Right atrium auricular region (tissue), 2 donors: ENCODE data around the gene KIAA1328. TPM values are rescaled to one million over a fixed set of nuclear protein-coding genes. Genes with fewer than 3 reads are reported as not detected.

Experiments used
- DNase-seq: peaks from one replicate; pipeline ENCODE4 v3.0.0-alpha.2; 2019; ENCODE audit warnings: low spot score
- H3K27ac ChIP-seq, 2 donors: fragments of 200-600 bp; sonication (generic); 1 replicate in 1 of 2; 2 replicates in 1 of 2; pipeline ENCODE4 v1.5.1; 2016 to 2019
- H3K27me3 ChIP-seq, 2 donors: fragments of 200-600 bp; sonication (generic); one replicate each; pipeline versions ENCODE4 v1.5.1 to v1.6.0; 2017 to 2019
- H3K36me3 ChIP-seq: fragments of 200-600 bp; sonication (generic); one replicate; pipeline ENCODE4 v1.5.1; 2016
- H3K4me1 ChIP-seq, 2 donors: fragments of 200-600 bp; sonication (generic); one replicate each; pipeline versions ENCODE4 v1.5.1 to v1.6.0; 2017 to 2019
- H3K4me3 ChIP-seq, 2 donors: fragments of 200-600 bp; sonication (generic); 1 replicate in 1 of 2; 2 replicates in 1 of 2; pipeline ENCODE4 v1.5.1; 2017 to 2019; ENCODE audit warnings: mild to moderate bottlenecking in 1 of 2, moderate library complexity in 1 of 2
- H3K9me3 ChIP-seq, 2 donors: fragments of 200-600 bp; sonication (generic); one replicate each; pipeline ENCODE4 v1.5.1; 2019
- total RNA-seq, 2 donors: library from RNA; depleted of rRNA; stranded (reverse); fragments of >200 nt; gene quantifications; one replicate each; pipeline ENCODE4 v1.1.0, GENCODE V29; 2016
- TF ChIP-seq, protein P1 (sequence below), 2 donors: fragments of 200-600 bp; sonication (generic); IDR thresholded peaks; one replicate each; pipeline ENCODE4 v1.5.1; 2019; ENCODE audit warnings: antibody characterized with exemption in 2 of 2

KIAA1328 gene
- total RNA-seq, 2 donors from 2014 or later, result 7.2 to 7.8 TPM

DNA sequence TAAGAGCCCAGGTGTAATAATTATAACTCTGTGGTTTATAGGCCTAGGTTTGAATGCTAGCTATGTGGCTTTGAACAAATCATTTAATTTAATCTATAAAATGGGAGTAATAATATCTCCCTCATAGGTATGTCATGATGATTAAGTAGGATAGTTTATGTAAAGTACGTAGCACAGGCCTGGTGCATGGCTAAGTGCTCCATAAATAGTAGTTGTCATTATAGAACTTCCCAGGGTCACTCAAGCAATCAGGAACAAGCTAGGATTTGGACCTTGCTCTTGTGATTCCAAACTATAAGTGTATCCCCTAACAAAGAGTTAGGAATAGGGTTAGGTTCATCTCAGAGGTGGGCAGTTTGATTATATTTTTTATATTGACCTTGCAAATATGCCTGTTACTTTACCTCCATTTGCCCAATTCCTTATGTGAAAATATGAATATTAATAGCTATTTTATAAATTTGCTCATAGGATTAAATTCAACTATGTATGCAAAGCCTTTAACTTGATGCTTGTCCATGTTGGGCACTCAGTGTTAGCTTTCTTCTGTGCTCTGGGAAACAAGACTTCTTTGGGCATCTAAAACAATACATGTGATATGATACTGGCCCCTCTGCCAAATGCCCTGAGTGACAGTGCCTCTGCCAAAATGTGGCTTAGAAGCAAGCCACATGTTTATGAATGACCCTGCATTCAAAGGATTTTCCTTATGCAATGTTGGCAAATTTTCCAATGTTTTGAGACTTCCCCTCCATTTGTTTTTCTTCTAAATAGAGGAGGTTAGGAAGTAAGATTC is 353.6 kb downstream of the KIAA1328 start:
- no peaks in the 10 kb centered on the region for H3K9me3 ChIP-seq
- H3K27me3 ChIP-seq, result no peaks in the 10 kb centered on the region
- no peak for DNase-seq
- no peaks in the 10 kb centered on the region for H3K4me1 ChIP-seq
- no peak overlapping the region for H3K27ac ChIP-seq
- H3K36me3 ChIP-seq, result no peaks in the 10 kb centered on the region
- TF ChIP-seq, protein P1, sequence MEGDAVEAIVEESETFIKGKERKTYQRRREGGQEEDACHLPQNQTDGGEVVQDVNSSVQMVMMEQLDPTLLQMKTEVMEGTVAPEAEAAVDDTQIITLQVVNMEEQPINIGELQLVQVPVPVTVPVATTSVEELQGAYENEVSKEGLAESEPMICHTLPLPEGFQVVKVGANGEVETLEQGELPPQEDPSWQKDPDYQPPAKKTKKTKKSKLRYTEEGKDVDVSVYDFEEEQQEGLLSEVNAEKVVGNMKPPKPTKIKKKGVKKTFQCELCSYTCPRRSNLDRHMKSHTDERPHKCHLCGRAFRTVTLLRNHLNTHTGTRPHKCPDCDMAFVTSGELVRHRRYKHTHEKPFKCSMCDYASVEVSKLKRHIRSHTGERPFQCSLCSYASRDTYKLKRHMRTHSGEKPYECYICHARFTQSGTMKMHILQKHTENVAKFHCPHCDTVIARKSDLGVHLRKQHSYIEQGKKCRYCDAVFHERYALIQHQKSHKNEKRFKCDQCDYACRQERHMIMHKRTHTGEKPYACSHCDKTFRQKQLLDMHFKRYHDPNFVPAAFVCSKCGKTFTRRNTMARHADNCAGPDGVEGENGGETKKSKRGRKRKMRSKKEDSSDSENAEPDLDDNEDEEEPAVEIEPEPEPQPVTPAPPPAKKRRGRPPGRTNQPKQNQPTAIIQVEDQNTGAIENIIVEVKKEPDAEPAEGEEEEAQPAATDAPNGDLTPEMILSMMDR (IDR thresholded peaks at IDR 0.05), result no peak
- no peak overlapping the region for H3K4me3 ChIP-seq

DNA sequence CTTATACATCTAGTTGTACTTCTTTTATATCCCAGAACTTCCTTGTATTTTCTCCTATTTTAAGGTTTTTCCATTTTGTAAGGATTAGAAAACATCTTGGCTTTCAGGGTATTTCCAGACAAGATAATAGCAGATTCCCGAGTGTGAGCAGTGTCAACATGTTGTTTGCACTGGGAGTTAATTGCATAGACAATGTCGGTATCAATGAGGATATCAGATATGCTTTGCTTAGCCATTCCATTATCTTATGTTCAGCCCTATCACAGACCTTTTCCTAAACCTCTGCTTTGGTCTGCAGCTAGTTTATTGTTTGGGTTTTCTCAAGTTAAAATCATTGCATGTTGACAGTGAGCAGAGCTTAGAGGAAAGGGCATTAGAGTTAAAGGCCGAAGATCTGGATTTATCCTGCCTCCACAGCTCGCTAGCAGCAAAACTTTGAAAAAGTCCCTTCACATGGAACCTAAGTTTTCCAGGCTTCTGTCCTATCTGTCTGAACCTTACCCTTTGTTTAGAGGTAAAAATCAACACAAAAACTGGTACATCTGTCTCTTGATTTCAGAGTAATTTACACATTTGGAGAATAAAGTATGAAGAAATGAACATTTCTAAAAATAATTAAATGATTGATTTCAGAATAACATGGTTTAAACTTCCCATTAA is 355.4 kb downstream of the KIAA1328 start:
- no peaks in the 10 kb centered on the region for H3K27me3 ChIP-seq
- no peak for DNase-seq
- H3K36me3 ChIP-seq, result no peaks in the 10 kb centered on the region
- TF ChIP-seq, protein P1 (IDR thresholded peaks at IDR 0.05), result no peak
- H3K27ac ChIP-seq, result no peak overlapping the region
- no peak overlapping the region for H3K4me3 ChIP-seq
- no peaks in the 10 kb centered on the region for H3K4me1 ChIP-seq
- no peaks in the 10 kb centered on the region for H3K9me3 ChIP-seq

- no peaks in the 10 kb centered on the region for H3K36me3 ChIP-seq
- H3K4me3 ChIP-seq, result no peak overlapping the region
- no peak overlapping the region for H3K27ac ChIP-seq
- TF ChIP-seq, protein P1 (IDR thresholded peaks at IDR 0.05), result no peak
- H3K27me3 ChIP-seq, result no peaks in the 10 kb centered on the region
- H3K9me3 ChIP-seq, result no peaks in the 10 kb centered on the region
- DNase-seq, result no peak
- no peaks in the 10 kb centered on the region for H3K4me1 ChIP-seq
These were observed 359.3 kb downstream of the KIAA1328 start for GRCh38 chr18:37188016-37188791.

DNA sequence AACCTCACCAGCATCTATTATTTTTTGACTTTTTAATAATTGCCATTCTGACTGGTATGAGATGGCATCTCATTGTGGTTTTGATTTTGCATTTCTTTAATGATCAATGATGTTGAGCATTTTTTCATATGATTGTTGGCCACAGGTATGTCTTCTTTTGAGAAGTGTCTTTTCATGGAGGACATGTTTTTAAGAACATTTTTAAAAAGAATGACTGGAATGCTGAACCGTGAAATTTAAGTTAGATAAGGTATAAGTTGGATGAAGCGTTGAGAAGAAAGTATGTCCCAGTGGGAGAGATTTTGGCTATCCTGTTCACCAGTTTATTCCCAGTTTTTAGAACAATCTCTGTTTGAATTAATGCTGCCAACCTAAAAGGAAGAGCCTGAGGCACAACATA is 370.8 kb downstream of the KIAA1328 start:
- H3K27ac ChIP-seq, result no peak overlapping the region
- H3K27me3 ChIP-seq, result no peaks in the 10 kb centered on the region
- no peak for DNase-seq
- TF ChIP-seq, protein P1 (IDR thresholded peaks at IDR 0.05), result no peak
- H3K4me1 ChIP-seq, result no peaks in the 10 kb centered on the region
- H3K4me3 ChIP-seq, result no peak overlapping the region
- H3K36me3 ChIP-seq, result no peaks in the 10 kb centered on the region
- H3K9me3 ChIP-seq, result peaks cover 0 to 14% of the 10 kb centered on the region in 2 donors

GRCh38 chr18:37207343-37207742 is 378.4 kb downstream of the KIAA1328 start:
- Histone ChIP-seq H3K4me3 (no peak overlapping the region), H3K27ac (no peak overlapping the region), H3K36me3 (no peaks in the 10 kb centered on the region), H3K4me1 (no peaks in the 10 kb centered on the region), H3K9me3 (peaks cover 0 to 14% of the 10 kb centered on the region in 2 donors), H3K27me3 (no peaks in the 10 kb centered on the region)
- TF ChIP-seq, protein P1 (IDR thresholded peaks at IDR 0.05), result no peak
- DNase-seq, result no peak
